Measurements from ENCODE around the gene KLF16. TPM values are rescaled to one million over a fixed set of nuclear protein-coding genes. Genes with fewer than 3 reads are reported as not detected.
A peak's percentile ranks its signal among the peaks of the same experiment; 100 is the strongest.

KLF16 gene
- total and polyA plus RNA-seq, 11 donors: 2.9 to 19.7 (median 9.2) TPM

GRCh38 chr19:1819341-1820255 is 43.8 kb downstream of the KLF16 start:
- H3K9me3 ChIP-seq: no peaks in the 10 kb centered on the region
- peaks cover 0 to 4% (median 0%) of the 10 kb centered on the region in 12 donors for H3K4me1 ChIP-seq
- intact Hi-C loops (cut with DNase I): loop anchor here in 5 of 10 donors (5.0 to 10.0 kb wide), 4 partner anchors 145 to 275 kb away; no protein-coding TSS in a partner anchor
- 87 to 90% (median 89%) methylated on average over 30 to 43 of the region's 43 CpGs for WGBS, 4 donors
- peaks cover 5 to 99% (median 94%) of the 10 kb centered on the region in 9 donors for H3K36me3 ChIP-seq
- H3K4me3 ChIP-seq: no peak overlapping the region
- TF ChIP-seq POLR2A (IDR thresholded peaks at IDR 0.05): no peak
- TF ChIP-seq CTCF (IDR thresholded peaks at IDR 0.05): no peak
- no peaks in the 10 kb centered on the region for H3K27me3 ChIP-seq
- no peak overlapping the region for H3K27ac ChIP-seq
- ATAC-seq (no peak), DNase-seq (peak in 1 of 5 donors; percentile 17)

- DNase-seq: peak in 1 of 5 donors; percentile 21
- intact Hi-C loops (cut with DNase I): loop anchor here in 1 of 10 donors (5.0 kb wide), 1 partner anchor 146 kb away; no protein-coding TSS in a partner anchor
- 92 to 94% (median 93%) methylated on average over 11 to 33 of the region's 33 CpGs for WGBS, 4 donors
- Histone ChIP-seq H3K9me3 (no peaks in the 10 kb centered on the region), H3K4me3 (no peak overlapping the region), H3K4me1 (peaks cover 0 to 4% (median 0%) of the 10 kb centered on the region in 12 donors), H3K27ac (no peak overlapping the region), H3K36me3 (peaks cover 5 to 94% (median 85%) of the 10 kb centered on the region in 9 donors), H3K27me3 (no peaks in the 10 kb centered on the region)
- ATAC-seq: no peak
- no peak for TF ChIP-seq CTCF (IDR thresholded peaks at IDR 0.05)
- no peak for TF ChIP-seq POLR2A (IDR thresholded peaks at IDR 0.05)
Observed at GRCh38 chr19:1818549-1819195, 44.7 kb downstream of the KLF16 start.

GRCh38 chr19:1817553-1818179 is 45.7 kb downstream of the KLF16 start:
- intact Hi-C loops (cut with DNase I): loop anchor here in 1 of 10 donors (5.0 kb wide), 1 partner anchor 145 kb away; no protein-coding TSS in a partner anchor
- Histone ChIP-seq H3K27ac (no peak overlapping the region), H3K4me3 (no peak overlapping the region), H3K36me3 (peaks cover 5 to 84% (median 76%) of the 10 kb centered on the region in 9 donors), H3K9me3 (no peaks in the 10 kb centered on the region), H3K4me1 (peaks cover 0 to 13% (median 7%) of the 10 kb centered on the region in 12 donors), H3K27me3 (no peaks in the 10 kb centered on the region)
- no peak for TF ChIP-seq POLR2A (IDR thresholded peaks at IDR 0.05)
- TF ChIP-seq CTCF (IDR thresholded peaks at IDR 0.05): peak in 1 of 12 donors; percentile 16
- peak; percentile 59 to 79 (median 72) for ATAC-seq
- DNase-seq: peak in 2 of 5 donors; percentile 55 to 74
- 79 to 90% (median 85%) methylated on average over 12 to 25 of the region's 25 CpGs for WGBS, 4 donors
